HEK293 (cell line): ENCODE results near the gene FIBP.

Experiments
- AEBP2 ChIP-seq: fragments of 450-650 bp; formaldehyde crosslinking; IDR thresholded peaks from 2 replicates; pipeline ENCODE4 v1.5.1; 2016; ENCODE audit warnings: missing biosample characterization, missing genetic modification characterization, borderline replicate concordance
- FEZF1 ChIP-seq: fragments of 450-650 bp; formaldehyde crosslinking; IDR thresholded peaks from 2 replicates; pipeline ENCODE4 v1.5.1; 2016; ENCODE audit warnings: missing biosample characterization, missing genetic modification characterization
- GFI1B ChIP-seq: fragments of 450-650 bp; formaldehyde crosslinking; IDR thresholded peaks from 2 replicates; pipeline ENCODE4 v1.5.1; 2016; ENCODE audit warnings: missing biosample characterization, missing genetic modification characterization
- PRDM1 ChIP-seq: fragments of 450-650 bp; formaldehyde crosslinking; IDR thresholded peaks from 2 replicates; pipeline ENCODE4; 2016; ENCODE audit warnings: missing biosample characterization, missing genetic modification characterization
- PRDM6 ChIP-seq: fragments of 450-650 bp; formaldehyde crosslinking; IDR thresholded peaks from 2 replicates; pipeline ENCODE4 v1.5.1; 2017; ENCODE audit warnings: missing biosample characterization, missing genetic modification characterization
- TSHZ1 ChIP-seq: fragments of 450-650 bp; formaldehyde crosslinking; IDR thresholded peaks from 2 replicates; pipeline ENCODE4 v1.5.1; 2016; ENCODE audit warnings: missing biosample characterization, missing genetic modification characterization, borderline replicate concordance
- ZNF132 ChIP-seq: fragments of 450-650 bp; formaldehyde crosslinking; IDR thresholded peaks from 2 replicates; pipeline ENCODE4 v1.5.1; 2017; ENCODE audit warnings: missing biosample characterization, missing genetic modification characterization, borderline replicate concordance
- ZNF169 ChIP-seq: fragments of 450-650 bp; formaldehyde crosslinking; IDR thresholded peaks from 2 replicates; pipeline ENCODE4 v1.5.1; 2016; ENCODE audit warnings: missing biosample characterization, missing genetic modification characterization
- ZNF223 ChIP-seq: fragments of 450-650 bp; formaldehyde crosslinking; IDR thresholded peaks from 2 replicates; pipeline ENCODE4 v1.5.1; 2016; ENCODE audit warnings: missing biosample characterization, missing genetic modification characterization
- ZNF266 ChIP-seq: fragments of 450-650 bp; formaldehyde crosslinking; IDR thresholded peaks from 2 replicates; pipeline ENCODE4 v1.5.1; 2016; ENCODE audit warnings: missing biosample characterization, missing genetic modification characterization, low read depth
- ZNF280D ChIP-seq: fragments of 450-650 bp; formaldehyde crosslinking; IDR thresholded peaks from 2 replicates; pipeline ENCODE4 v1.5.1; 2016; ENCODE audit warnings: missing biosample characterization, missing genetic modification characterization
- ZNF311 ChIP-seq: fragments of 450-650 bp; formaldehyde crosslinking; IDR thresholded peaks from 2 replicates; pipeline ENCODE4 v1.5.1; 2017; ENCODE audit warnings: missing biosample characterization, missing genetic modification characterization, borderline replicate concordance
- ZNF416 ChIP-seq: fragments of 450-650 bp; formaldehyde crosslinking; IDR thresholded peaks from 2 replicates; pipeline ENCODE4 v1.5.1; 2016; ENCODE audit warnings: missing biosample characterization, missing genetic modification characterization
- ZNF501 ChIP-seq: fragments of 450-650 bp; formaldehyde crosslinking; IDR thresholded peaks from 2 replicates; pipeline ENCODE4 v1.5.1; 2016; ENCODE audit warnings: missing biosample characterization, missing genetic modification characterization
- ZNF518A ChIP-seq: fragments of 450-650 bp; formaldehyde crosslinking; conservative IDR thresholded peaks from 2 replicates; pipeline ENCODE4 v1.5.1; 2016; ENCODE audit warnings: low read depth, missing biosample characterization, missing genetic modification characterization
- ZNF561 ChIP-seq: fragments of 450-650 bp; IDR thresholded peaks from 2 replicates; pipeline ENCODE4 v1.5.1; 2018; ENCODE audit warnings: missing biosample characterization, missing genetic modification characterization, borderline replicate concordance
- ZNF580 ChIP-seq: fragments of 450-650 bp; formaldehyde crosslinking; IDR thresholded peaks from 2 replicates; pipeline ENCODE4 v1.5.1; 2016; ENCODE audit warnings: missing biosample characterization, missing genetic modification characterization
- ZNF701 ChIP-seq: fragments of 450-650 bp; formaldehyde crosslinking; IDR thresholded peaks from 2 replicates; pipeline ENCODE4 v1.5.1; 2016; ENCODE audit warnings: missing biosample characterization, missing genetic modification characterization
- ZNF704 ChIP-seq: fragments of 450-650 bp; formaldehyde crosslinking; IDR thresholded peaks from 2 replicates; pipeline ENCODE4 v1.5.1; 2016; ENCODE audit warnings: missing biosample characterization, missing genetic modification characterization

The FIBP gene

GRCh38 chr11:65857853-65858680 is 30.2 kb downstream of the FIBP start, which contains the start of gene CFL1 (continued):
- TF ChIP-seq ZNF561 (tag by site-specific recombination) (peak; percentile 77; the same call in 1 of the 2 replicates), ZNF169 (tag by site-specific recombination) (no peak), ZNF704 (tag by site-specific recombination) (0 out of 2 replicates have a peak, but pooled peaks have one; percentile 25), ZNF701 (tag by site-specific recombination) (no peak), TSHZ1 (tag by site-specific recombination) (no peak), ZNF518A (0 out of 2 replicates have a peak, but pooled peaks have one; percentile 16), ZNF223 (tag by site-specific recombination) (no peak), PRDM6 (tag by site-specific recombination) (no peak), ZNF280D (tag by site-specific recombination) (no peak), FEZF1 (no peak), GFI1B (no peak), ZNF132 (tag by site-specific recombination) (no peak), PRDM1 (tag by site-specific recombination) (no peak), ZNF266 (tag by site-specific recombination) (no peak), ZNF580 (no peak), ZNF311 (tag by site-specific recombination) (no peak), ZNF416 (no peak), AEBP2 (tag by site-specific recombination) (no peak), ZNF501 (no peak)
